Fibroblast of lung (primary cell): ENCODE results near the gene ZCCHC17. TPM values are rescaled to one million over a fixed set of nuclear protein-coding genes. Genes with fewer than 3 reads are reported as not detected.

Source experiments
- DNase-seq, 2 donors: peaks; one replicate each; pipeline versions ENCODE4 v3.0.0 to v3.0.0-alpha.2; 2010; ENCODE audit warnings: low read depth in 2 of 2
- H2AFZ ChIP-seq: 2 replicates; pipeline ENCODE4 v1.5.1; 2012; ENCODE audit warnings: low read length, control low read depth, inconsistent platforms
- H3K27ac ChIP-seq: 2 replicates; pipeline ENCODE4 v1.5.1; 2011; ENCODE audit warnings: low read length, control low read depth; ENCODE audit not compliant: insufficient read depth
- H3K27me3 ChIP-seq: 2 replicates; pipeline ENCODE4 v1.5.1; 2011; ENCODE audit warnings: mild to moderate bottlenecking, low read length; ENCODE audit not compliant: control insufficient read depth, insufficient read depth
- H3K36me3 ChIP-seq: 2 replicates; pipeline ENCODE4 v1.5.1; 2011; ENCODE audit warnings: low read length; ENCODE audit not compliant: control insufficient read depth, insufficient read depth
- H3K4me1 ChIP-seq: 2 replicates; pipeline ENCODE4 v1.5.1; 2011; ENCODE audit warnings: low read length; ENCODE audit not compliant: control insufficient read depth, insufficient read depth; ENCODE audit errors: extremely low read depth
- H3K4me2 ChIP-seq: 2 replicates; pipeline ENCODE4 v1.5.1; 2011; ENCODE audit warnings: low read length, control low read depth; ENCODE audit not compliant: insufficient read depth; ENCODE audit errors: extremely low read depth
- H3K4me3 ChIP-seq, 4 experiments: fragments of 200-600 bp in 1 of 4; sonication (generic) in 1 of 4; replicated peaks in 1 of 4; 2 replicates each; pipeline ENCODE4 v1.5.1; 2011 to 2016; ENCODE audit warnings: low read length in 4 of 4, low read depth in 3 of 4, mild to moderate bottlenecking in 3 of 4, control low read depth in 2 of 4, inconsistent platforms in 1 of 4, mixed read lengths in 1 of 4; ENCODE audit not compliant: insufficient read depth in 1 of 4; ENCODE audit errors: control extremely low read depth in 1 of 4
- H3K79me2 ChIP-seq: 2 replicates; pipeline ENCODE4 v1.5.1; 2012; ENCODE audit warnings: mild to moderate bottlenecking, low read length, inconsistent platforms; ENCODE audit not compliant: control insufficient read depth, insufficient read depth
- H3K9ac ChIP-seq: 2 replicates; pipeline ENCODE4 v1.5.1; 2011; ENCODE audit warnings: mild to moderate bottlenecking, low read length, control low read depth; ENCODE audit not compliant: insufficient read depth
- H3K9me3 ChIP-seq: 2 replicates; pipeline ENCODE4 v1.5.1; 2012; ENCODE audit warnings: low read depth, low read length; ENCODE audit not compliant: control insufficient read depth, insufficient read depth
- H4K20me1 ChIP-seq: 2 replicates; pipeline ENCODE4 v1.5.1; 2011; ENCODE audit warnings: low read length; ENCODE audit not compliant: control insufficient read depth, insufficient read depth; ENCODE audit errors: extremely low read depth
- EZH2 ChIP-seq: IDR thresholded peaks from 2 replicates; pipeline ENCODE4 v1.5.1; 2012; ENCODE audit warnings: low read length, control low read depth, mild to moderate bottlenecking; ENCODE audit errors: missing control alignments
- polyA plus RNA-seq, 2 donors: library from polyadenylated mRNA; depleted of rRNA in 1 of 2; stranded (reverse) in 1 of 2; unstranded in 1 of 2; fragments of >200 nt; gene quantifications; 2 replicates each; pipeline ENCODE4 v1.2.1, GENCODE V29; 2011 to 2012; ENCODE audit warnings: missing spikeins in 1 of 2
- total RNA-seq: library from RNA; depleted of rRNA; stranded (reverse); fragments of >200 nt; gene quantifications from 2 replicates; pipeline ENCODE4 v1.2.1, GENCODE V29; 2014
- TF ChIP-seq, protein P1 (sequence below), 2 donors: IDR thresholded peaks in 1 of 2; conservative IDR thresholded peaks in 1 of 2; 1 replicate in 1 of 2; 2 replicates in 1 of 2; pipeline ENCODE4 v1.5.1; 2011 to 2012; ENCODE audit warnings: low read length in 2 of 2, control low read depth in 1 of 2, inconsistent platforms in 1 of 2, low read depth in 1 of 2, mild to moderate bottlenecking in 1 of 2

ZCCHC17 gene
- total and polyA plus RNA-seq, 2 donors (not counting 1 experiment from before 2014, with no cell fraction given): 34.0 to 62.3 TPM

DNA sequence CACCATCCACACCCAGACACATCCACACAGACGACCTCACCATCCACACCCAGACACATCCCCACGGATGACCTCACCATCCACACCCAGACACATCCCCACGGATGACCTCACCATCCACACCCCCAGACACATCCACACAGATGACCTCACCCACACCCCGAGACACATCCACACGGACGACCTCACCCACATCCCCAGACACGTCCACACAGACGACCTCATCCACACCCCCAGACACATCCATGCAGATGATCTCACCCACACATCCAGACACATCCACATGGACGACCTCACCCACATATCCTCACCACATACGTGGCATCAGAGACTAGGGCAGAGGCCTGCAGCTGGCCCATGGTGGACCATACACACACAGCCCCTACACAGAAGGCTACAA lies 90.8 kb downstream of the ZCCHC17 start:
- H4K20me1 ChIP-seq: no peaks in the 10 kb centered on the region
- H3K4me1 ChIP-seq: no peaks in the 10 kb centered on the region
- H3K4me2 ChIP-seq: no peak overlapping the region
- no peak overlapping the region for H3K9ac ChIP-seq
- H3K9me3 ChIP-seq: no peaks in the 10 kb centered on the region
- DNase-seq: no peak
- H3K27me3 ChIP-seq: no peaks in the 10 kb centered on the region
- no peak for TF ChIP-seq EZH2
- TF ChIP-seq, protein P1, sequence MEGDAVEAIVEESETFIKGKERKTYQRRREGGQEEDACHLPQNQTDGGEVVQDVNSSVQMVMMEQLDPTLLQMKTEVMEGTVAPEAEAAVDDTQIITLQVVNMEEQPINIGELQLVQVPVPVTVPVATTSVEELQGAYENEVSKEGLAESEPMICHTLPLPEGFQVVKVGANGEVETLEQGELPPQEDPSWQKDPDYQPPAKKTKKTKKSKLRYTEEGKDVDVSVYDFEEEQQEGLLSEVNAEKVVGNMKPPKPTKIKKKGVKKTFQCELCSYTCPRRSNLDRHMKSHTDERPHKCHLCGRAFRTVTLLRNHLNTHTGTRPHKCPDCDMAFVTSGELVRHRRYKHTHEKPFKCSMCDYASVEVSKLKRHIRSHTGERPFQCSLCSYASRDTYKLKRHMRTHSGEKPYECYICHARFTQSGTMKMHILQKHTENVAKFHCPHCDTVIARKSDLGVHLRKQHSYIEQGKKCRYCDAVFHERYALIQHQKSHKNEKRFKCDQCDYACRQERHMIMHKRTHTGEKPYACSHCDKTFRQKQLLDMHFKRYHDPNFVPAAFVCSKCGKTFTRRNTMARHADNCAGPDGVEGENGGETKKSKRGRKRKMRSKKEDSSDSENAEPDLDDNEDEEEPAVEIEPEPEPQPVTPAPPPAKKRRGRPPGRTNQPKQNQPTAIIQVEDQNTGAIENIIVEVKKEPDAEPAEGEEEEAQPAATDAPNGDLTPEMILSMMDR (conservative IDR thresholded peaks at IDR 0.05 in 1 of 2, IDR thresholded peaks at IDR 0.05 in 1 of 2; ENCODE audit: low read depth in 1 of 2, low read length in 2 of 2): no peak
- no peaks in the 10 kb centered on the region for H3K79me2 ChIP-seq
- H2AFZ ChIP-seq: no peak overlapping the region
- H3K36me3 ChIP-seq: no peaks in the 10 kb centered on the region
- H3K4me3 ChIP-seq: no peak overlapping the region
- H3K27ac ChIP-seq: no peak overlapping the region

DNA sequence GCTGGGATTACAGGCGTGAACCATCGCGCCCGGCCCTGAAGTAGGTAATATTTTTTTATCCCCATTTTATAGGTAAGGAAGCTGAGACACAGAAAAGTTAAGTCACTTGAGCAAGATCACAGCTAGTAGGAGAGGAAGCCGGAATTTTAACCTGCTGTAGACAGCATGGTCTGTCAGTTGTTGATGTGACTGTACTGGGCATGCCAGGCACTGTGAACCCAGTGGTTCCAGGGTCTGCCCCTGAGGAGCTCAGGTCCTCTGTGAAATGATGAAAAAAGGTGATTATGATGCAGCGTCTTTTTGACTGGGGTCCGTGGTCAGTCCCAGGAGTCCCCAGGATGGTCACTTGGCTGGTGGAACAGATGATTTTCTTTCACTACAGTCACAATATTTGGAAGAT lies 92.8 kb downstream of the ZCCHC17 start:
- Histone ChIP-seq H3K27ac (no peak overlapping the region), H3K4me3 (no peak overlapping the region), H3K9ac (no peak overlapping the region), H2AFZ (no peak overlapping the region), H3K9me3 (no peaks in the 10 kb centered on the region), H3K4me1 (peaks cover 2% of the 10 kb centered on the region), H3K79me2 (no peaks in the 10 kb centered on the region), H4K20me1 (no peaks in the 10 kb centered on the region), H3K36me3 (no peaks in the 10 kb centered on the region), H3K27me3 (no peaks in the 10 kb centered on the region), H3K4me2 (no peak overlapping the region)
- DNase-seq: no peak
- no peak for TF ChIP-seq EZH2
- TF ChIP-seq, protein P1 (conservative IDR thresholded peaks at IDR 0.05 in 1 of 2, IDR thresholded peaks at IDR 0.05 in 1 of 2; ENCODE audit: low read depth in 1 of 2, low read length in 2 of 2): no peak

DNA sequence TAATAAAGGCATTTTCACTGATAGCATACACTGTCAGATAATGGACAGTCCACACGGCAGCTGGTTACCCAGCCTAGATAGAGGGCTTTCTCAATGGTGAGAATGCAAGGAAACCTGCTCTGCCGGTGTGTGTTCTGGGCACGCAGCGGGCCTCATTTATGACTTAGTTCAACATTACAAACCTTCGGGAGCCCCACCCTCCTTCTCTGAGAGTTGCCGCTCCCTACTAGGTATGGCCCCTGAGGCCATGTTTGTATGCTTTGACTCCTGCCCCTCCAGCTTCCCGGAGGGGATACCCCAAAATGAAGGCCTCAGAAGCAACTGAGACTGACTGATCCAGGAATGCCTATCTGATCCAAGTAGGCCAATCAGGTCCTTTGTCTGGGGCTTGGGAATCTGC lies 93.2 kb downstream of the ZCCHC17 start:
- no peak overlapping the region for H3K27ac ChIP-seq
- TF ChIP-seq, protein P1 (conservative IDR thresholded peaks at IDR 0.05 in 1 of 2, IDR thresholded peaks at IDR 0.05 in 1 of 2; ENCODE audit: low read depth in 1 of 2, low read length in 2 of 2): no peak
- TF ChIP-seq EZH2: no peak
- no peak for DNase-seq
- no peaks in the 10 kb centered on the region for H3K36me3 ChIP-seq
- H3K4me1 ChIP-seq: peaks cover 2% of the 10 kb centered on the region
- no peak overlapping the region for H3K4me3 ChIP-seq
- no peak overlapping the region for H3K4me2 ChIP-seq
- H3K27me3 ChIP-seq: no peaks in the 10 kb centered on the region
- H3K79me2 ChIP-seq: no peaks in the 10 kb centered on the region
- H4K20me1 ChIP-seq: no peaks in the 10 kb centered on the region
- H2AFZ ChIP-seq: no peak overlapping the region
- no peak overlapping the region for H3K9ac ChIP-seq
- H3K9me3 ChIP-seq: no peaks in the 10 kb centered on the region
